ENCODE data around the gene SLAMF8.
A peak's percentile ranks its signal among the peaks of the same experiment; 100 is the strongest.

The SLAMF8 gene

DNA sequence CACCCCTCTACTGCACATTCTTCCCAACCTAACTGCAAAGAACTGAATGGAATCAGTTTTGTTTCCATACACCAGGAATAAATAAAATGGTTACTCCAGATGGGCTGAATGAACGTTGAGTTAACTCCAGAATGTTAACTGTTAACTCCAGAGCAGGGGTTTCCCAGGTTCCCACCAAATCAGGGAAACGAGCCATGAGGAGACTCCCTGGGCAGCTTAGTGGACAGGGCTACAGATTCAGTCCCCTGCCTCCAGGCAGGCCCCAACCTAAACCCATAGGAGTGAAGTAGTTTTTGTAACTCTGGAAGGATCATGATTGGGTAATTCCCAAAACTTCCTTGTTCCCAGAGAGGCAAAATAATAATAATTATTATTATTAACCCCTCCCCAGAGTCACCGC, 21.7 kb downstream of the SLAMF8 start:
- DNase-seq (ENCODE audit: low spot score): no peak

GRCh38 chr1:159849626-159850366, 23.1 kb downstream of the SLAMF8 start:
- DNase-seq (ENCODE audit: low spot score): no peak

DNA sequence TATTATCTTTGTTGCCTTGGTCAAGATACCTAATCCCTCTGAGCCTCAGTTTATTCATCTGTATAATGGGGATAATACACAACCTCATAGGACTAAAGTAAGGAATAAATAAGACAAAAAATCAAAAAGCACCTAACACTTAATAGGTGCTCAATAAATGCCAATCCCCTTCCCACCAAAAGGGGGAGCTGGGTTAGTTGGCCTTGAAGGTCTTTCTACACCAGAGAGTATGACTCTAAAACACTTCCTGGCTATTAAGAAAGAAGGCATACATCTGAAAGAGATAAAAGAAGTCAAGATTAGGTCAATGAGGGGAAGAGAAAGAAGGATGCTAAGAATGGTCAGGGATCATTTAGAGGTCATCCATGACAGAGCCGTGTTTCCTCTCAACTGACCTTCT, 24.7 kb downstream of the SLAMF8 start:
- peak; percentile 26 for DNase-seq (ENCODE audit: low spot score)

GRCh38 chr1:159853417-159854115, 26.9 kb downstream of the SLAMF8 start:
- no peak for DNase-seq (ENCODE audit: low spot score)

GRCh38 chr1:159854116-159854692, 27.5 kb downstream of the SLAMF8 start:
- no peak for DNase-seq (ENCODE audit: low spot score)

DNA sequence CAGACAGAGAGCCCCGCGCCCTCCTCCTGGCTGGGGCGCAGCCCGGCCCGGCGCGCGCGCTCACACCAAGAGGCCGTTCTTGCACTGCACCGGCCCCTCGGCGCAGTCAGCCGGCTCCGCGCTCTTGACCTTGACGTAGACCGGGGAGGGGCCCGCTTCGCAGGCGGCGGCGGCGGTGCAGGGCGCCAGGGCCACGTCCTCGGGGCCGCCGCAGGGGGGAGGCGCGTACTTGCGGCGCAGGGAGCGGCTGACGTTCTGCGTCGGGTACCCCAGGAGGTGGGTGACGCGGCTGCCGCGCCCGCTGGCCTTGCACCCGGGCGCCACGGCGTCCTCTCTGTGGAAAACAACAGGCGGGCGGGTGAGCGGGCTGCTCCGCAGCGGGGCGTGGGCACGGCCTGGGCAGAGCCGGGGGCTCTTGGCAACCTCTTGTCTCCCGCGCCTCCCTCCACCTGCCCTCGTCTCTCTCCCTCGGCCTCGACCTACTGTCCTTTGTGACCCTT, 28.1 kb downstream of the SLAMF8 start:
- DNase-seq (ENCODE audit: low spot score): peak; percentile 79

GRCh38 chr1:159855709-159856108, 29.0 kb downstream of the SLAMF8 start:
- no peak for DNase-seq (ENCODE audit: low spot score)

- DNase-seq (ENCODE audit: low spot score): no peak
Measured at GRCh38 chr1:159856576-159856975, 29.9 kb downstream of the SLAMF8 start.

- no peak for DNase-seq (ENCODE audit: low spot score)
Measured at GRCh38 chr1:159857889-159858288, 31.2 kb downstream of the SLAMF8 start.

GRCh38 chr1:159859767-159860322, 33.2 kb downstream of the SLAMF8 start:
- no peak for DNase-seq (ENCODE audit: low spot score)

DNA sequence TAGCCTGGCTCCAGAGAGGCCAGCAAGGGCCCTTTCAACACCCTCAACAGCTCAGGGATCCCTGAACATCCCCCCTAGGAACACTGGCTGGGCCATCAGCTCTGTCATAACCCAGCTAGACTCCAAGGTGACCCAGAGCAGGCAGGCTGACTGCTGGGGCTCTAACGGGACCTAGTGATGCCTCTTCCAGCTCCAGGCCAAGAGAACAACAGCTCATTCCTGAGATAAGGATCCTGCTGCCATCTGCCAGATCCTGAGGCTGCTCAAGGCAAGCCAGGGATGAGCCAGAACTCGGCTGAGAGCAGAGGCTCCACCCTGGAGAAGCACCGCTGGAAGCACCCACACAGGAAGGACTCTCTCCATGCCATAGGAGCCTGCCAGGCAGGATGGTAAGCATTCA, 33.8 kb downstream of the SLAMF8 start:
- DNase-seq (ENCODE audit: low spot score): no peak

DNA sequence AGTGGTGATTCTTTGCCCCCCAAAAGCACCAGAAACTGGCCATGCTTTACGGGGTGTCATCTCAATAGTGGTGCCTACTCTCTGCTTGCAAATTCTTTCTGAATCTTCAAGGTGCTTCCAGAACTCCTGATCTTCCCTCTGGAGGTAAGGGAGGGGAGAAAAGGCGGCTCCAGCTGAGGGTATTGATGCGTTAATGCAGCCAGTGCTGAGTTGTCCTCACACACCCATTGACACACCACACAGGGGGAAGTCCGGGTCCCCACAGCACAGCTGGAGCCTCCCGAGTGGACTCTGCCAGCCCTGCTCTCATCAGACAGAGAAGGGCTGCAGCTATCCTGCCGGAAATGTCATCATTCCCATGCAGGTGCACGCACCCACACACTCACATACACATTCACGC, 34.5 kb downstream of the SLAMF8 start:
- DNase-seq (ENCODE audit: low spot score): no peak

DNA sequence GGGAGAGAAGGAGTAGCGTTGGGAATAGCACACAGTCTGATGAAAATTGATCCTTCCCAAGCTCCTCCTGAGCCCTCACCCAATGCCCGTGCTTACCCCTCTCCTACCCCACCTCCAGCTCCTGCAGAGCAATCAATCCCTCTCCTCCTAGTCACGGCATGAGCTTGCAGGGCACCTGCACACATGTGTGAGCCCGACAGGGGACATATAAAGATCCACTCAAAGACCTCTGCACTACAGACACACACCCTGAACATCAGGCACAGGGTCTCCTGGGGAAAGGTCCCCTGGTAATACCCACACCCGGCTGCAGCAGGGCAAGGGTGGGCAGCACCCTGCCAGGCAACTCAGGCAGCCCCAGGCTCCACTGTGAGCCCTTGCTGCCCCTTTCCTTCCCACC, 35.4 kb downstream of the SLAMF8 start:
- DNase-seq (ENCODE audit: low spot score): no peak

DNA sequence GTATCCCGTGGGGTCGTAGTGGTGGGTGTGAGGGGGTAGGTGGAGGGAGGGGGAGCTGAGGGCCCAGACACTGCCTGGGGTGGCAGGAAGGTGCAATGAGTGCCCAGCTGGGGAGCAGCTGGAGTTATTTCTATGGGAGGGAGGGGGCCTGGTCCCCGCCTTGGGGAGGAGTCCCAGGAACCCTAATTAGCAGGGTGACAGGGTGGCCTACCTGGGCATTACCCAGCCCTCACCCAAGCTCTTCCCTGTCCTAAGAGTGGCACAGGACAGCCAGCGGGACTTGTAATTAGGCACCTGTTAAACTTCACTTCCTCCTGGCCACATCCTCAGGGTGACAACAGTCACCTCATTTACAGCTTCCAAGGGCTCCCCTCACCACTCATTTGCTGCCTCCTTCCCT, 35.9 kb downstream of the SLAMF8 start, which contains the start of gene VSIG8:
Gene VSIG8 (minus strand): TSS at position 101 of the 400 bp plus-strand sequence. CDS start 136 bp downstream, outside the sequence.
- DNase-seq (ENCODE audit: low spot score): no peak

DNA sequence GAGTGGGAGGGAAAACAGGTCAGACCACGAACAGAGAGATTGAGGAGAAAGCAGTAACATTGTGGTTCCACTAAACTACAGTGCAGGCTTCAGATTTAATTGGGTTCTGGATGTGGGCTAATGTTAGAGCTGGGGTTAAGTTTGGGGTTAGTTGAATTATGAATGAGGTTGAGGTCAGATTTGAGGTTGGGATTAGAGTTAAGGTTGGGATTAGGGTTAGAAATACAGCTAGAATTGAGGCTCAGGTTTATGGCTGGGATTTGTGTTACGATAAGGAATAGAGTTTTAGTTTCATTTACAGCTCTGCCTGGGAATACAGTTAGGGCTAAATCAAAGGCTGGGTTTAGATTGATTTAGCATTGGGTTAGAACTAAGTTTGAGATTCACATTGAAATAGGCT, 37.6 kb downstream of the SLAMF8 start:
- no peak for DNase-seq (ENCODE audit: low spot score)

DNA sequence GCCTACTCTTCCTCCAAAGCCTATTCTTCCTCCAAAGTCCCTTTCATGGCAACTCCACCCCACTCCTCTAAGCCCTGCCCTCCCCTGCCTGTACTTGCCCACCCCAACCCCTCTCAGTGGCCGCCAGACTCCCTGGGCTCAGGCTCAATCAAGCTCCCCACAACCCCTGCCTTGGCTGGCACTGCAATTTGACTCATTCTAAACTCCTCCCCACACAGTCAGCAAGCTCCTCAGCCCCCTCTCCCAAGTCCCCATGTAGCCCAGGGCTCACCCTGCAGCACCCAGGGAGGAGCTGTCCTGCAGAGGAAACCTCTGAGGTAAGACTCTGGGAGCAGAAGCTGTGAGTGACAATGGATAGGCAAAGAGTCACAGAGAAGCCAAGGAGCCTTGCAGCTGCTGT, 39.4 kb downstream of the SLAMF8 start:
- DNase-seq (ENCODE audit: low spot score): no peak

DNA sequence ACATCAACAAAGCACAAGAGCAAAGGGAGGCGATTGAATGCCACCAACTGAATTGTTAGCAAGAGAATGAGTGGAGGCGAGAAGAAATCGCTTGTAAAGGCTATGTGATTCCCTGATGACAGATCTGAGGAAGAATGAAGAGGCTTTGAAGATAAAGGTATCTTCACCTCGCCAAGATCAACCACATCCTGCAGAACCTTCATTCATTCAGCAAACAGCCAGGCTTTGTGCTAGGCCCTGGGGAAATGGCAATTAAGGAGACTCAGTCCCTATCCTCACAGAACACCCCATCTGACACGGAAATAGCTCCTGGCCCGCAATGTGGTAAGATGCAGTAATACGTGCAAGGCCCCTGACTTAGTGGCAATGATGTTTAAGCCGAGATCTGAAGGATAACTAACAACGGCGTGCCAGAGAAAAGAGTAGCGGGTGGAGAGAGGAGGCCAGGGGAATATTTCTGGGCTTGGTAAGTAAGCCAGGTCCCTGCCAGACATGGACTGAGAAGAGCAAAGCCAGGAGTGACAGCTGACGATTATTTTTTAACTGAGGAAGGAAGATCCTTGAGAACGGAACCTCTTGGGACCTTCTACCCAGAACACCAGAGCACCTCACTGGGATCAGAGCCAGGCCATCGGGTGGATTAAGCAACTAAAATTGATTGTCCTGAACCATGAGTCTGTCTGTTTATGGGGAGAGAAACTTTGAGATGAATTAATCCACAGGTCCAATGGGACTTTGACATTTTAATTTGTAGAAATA, 40.4 kb downstream of the SLAMF8 start:
- no peak for DNase-seq (ENCODE audit: low spot score)

- DNase-seq (ENCODE audit: low spot score): no peak
Measured at GRCh38 chr1:159867664-159868026, 41.0 kb downstream of the SLAMF8 start.

- no peak for DNase-seq (ENCODE audit: low spot score)
Measured at GRCh38 chr1:159868766-159869165, 42.1 kb downstream of the SLAMF8 start.

DNA sequence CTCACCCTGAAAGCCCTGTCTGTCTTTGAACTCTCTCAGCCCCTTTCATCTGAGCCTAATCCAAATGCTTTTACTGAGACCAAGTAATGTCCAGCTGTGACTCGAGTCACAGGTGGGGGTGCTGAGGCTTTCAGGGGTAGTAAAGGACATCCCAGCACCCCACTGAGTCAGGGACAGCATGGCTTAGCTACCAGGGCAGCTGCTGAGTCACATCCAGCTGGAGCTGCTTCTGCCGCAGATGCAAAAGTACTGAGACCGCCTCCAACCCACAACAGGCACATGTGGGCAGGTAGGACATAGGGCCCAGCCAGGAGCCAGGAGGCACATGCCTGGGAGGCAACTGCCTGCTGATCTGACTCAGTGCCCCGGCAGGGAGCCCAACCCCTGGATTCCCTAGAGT, 42.5 kb downstream of the SLAMF8 start:
- DNase-seq (ENCODE audit: low spot score): no peak

- no peak for DNase-seq (ENCODE audit: low spot score)
Measured at GRCh38 chr1:159869607-159870006, 42.9 kb downstream of the SLAMF8 start.

DNA sequence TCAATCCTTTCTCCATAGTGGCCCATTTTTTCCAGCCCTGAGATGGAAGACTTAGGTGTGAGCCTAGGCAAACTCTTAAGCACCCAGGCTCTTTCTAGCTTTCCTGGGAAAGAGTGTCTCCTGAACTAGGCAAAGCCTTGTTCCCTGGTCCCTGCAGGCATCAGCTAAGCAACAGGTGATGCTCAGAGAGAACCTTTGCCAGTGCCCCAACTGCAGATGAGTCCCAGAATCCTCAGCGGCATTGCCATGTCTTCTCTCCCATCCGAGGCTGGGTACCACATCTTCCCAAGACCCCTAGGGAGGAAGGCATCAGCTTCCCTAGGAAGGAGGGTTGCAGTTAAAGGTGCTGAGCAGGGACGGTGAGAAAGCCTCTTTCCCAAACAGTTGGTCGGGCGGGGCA, 44.0 kb downstream of the SLAMF8 start:
- DNase-seq (ENCODE audit: low spot score): no peak

All from CD4-positive, alpha-beta T cell treated with Interleukin-15 for 4 hours (primary cell).